HG03521 (cell line): ENCODE measurements around the gene NTRK3.

ENCODE experiments used
- ATAC-seq: cut with Tn5 transposase; IDR thresholded peaks from one replicate; pipeline ENCODE4 v1.9.1; 2021; ENCODE audit warnings: mild to moderate bottlenecking, moderate library complexity; ENCODE audit not compliant: unreplicated experiment

Gene NTRK3

DNA sequence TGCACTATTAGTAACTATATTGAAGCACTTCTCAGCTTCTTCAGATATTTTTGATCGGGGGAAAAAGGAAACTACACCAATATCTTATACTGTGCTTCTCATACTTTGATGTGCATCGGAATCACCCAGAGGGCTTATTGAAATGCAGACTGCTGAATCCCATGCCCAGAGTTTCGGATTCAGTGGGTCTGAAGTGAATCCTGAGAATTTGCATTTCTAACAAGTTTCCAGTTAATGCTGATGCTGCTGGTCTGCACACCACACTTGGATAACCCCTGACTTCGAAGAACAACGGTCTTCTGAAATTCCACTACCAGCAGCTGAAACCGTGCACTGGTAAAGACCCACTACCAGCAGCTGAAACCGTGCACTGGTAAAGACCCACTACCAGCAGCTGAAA, 243.9 kb downstream of the NTRK3 start:
- no peak for ATAC-seq

DNA sequence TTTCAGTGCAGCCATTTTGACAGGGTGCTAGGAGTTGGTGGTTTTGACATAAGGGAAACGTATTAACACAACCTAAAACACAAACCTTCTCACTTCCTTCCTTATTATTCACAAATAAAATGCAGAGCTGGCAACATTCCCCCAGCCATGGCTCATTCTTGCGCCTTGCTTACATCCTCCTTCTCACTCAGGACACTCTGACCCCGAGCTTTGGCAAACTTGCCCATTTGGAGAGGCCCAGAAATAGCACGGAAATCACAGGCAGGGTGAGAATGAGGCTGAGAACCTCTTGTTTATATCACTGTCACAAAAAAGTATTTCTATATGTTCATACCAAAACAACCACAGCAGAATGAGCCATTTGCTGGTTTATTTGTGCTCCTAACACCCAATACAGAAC, 244.3 kb downstream of the NTRK3 start:
- ATAC-seq, result no peak

DNA sequence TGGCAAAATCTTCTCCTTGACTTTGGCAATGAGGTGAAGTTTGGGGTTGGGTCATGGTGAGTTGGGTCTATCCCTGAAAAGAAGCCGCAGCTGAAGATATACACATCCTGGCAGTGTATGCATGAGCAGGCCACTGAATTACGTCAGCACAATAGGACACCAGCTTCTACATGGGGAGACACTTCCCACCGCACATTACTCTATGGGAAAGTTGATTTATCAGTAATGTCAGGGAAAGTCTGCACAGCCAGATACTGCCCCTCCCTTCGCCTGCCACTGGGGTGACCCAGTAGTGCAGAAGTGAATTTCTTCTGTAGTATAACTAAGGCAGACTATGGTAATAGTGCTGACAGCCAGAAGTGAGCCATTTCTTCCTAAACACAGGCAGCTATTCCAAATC, 245.0 kb downstream of the NTRK3 start:
- ATAC-seq, result no peak

DNA sequence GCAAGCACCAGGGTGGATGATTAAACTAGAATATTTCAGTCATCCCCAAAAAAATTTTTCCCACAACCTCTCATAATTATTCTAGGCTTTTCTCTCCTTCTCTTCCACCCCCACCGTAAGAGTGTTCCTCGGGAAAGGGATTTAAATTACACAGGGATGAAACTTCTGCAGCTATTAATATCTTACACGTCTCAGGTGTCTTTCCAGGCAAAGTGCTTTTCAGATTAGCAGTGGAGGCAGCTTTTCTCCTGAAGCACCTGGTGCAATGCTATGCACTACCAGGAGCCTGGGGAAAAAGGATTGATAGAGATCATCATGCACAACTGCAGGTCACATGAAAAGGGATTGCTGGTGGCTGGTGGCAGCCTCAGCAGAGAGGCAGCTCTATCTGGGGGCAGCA, 250.4 kb downstream of the NTRK3 start:
- no peak for ATAC-seq

DNA sequence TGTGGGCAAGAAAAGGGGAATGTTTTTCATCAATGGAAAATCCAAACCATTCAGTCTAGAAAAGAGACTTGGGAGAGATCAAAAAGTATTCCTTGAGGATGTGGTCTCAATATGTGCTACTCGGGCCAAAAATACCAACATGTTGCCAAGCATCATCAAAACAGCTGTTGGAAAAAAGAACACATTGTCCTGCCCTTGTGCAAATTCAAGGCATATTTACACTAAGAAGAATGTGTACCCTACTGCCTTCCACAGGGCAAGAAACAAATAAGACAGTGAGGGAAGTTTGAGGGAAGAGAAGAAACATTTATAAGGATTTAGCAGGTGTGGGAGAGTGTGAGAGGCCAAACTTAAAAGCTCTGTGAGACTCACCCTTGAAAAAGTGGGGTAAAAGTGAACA, 252.1 kb downstream of the NTRK3 start:
- ATAC-seq, result no peak

DNA sequence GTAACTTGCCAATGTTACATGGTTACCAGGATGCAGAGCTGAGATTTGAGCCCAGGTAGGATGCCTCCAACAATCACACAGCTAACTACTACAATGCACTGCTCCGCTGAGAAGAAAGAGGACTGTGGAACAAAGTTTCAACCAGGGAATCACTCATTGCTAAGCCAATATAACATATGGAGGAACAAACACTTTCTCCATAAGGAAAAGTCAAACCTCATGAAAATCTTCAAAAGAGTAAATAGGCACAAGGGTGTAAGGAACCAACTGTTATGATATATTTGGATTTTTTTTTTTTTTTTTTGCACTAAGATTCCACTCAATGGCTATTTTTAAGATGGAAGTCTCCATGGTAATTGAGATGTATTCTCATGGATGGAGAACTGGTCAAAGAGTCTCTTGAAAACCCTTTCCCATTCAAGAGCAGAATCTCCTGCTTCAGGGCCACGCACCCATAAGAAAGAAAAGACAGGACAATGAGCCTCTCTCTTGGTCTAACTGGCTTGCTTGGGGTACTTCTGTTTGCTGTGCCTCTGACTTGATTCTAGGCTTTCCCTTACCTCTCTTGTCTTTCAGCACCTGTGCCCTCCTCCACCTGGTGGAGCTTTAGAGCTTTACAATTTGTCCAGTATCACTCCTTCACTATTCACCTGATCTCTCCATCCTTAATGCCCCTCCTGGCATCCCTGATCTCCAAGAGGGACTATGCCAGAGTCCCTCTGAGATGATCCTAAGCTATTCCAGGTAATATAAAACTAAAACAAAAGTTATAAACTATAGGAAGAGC, 252.8 kb downstream of the NTRK3 start:
- ATAC-seq, result no peak

DNA sequence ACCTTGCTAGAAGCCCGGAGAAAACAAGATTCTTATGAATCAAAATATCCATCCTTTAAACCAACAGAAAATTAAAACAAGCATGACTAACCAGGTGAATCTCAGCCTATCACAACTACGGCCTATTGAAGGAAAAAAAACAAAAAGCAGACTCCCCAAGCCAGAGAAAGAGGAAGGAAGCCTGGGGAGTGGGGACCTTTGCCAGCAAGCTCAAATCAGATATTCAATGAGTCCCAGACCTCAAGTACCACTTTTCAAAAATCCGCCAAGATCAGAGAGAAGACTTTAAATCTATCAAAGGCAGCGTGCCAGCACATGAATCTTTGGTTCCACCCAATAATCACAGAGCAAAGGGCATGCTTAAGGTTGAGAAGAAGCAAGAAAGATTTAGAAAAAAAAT, 253.8 kb downstream of the NTRK3 start:
- no peak for ATAC-seq

DNA sequence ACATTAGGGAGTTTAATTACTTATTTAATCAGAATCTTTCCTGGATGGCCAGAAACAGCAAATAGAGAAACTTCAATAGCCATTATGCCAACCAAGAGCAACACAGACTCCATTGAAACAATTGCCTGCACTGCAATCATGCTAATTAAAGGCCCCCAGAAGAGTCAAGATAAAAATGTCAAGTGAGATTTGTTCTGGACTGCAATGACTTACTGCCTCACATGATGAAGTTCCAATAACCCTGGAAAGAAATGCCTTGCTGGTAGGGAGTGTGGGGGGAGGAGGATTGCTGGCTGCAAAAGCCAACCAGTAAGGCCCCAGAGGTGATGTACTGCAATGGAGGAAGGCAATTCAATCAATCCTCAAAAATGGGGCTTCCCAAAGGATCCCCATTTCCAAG, 257.9 kb downstream of the NTRK3 start:
- no peak for ATAC-seq

DNA sequence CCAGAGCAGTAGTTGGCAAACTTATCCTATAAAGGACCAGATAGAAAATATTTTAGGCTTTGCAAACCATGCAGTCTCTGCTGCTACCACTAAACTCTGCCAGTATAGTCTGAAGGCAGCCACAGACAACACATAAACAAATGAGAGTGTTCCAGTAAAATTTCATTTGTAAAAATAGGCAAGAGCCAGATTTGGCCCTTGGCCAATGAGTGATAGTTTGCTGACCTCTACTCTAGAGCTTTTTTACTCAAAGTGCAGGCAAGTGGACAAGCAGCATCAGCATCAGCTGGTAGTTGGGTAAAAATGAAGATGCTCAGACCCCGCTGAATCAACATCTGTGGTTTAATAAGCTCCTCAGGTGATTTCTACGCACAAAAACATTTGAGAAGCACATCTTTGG, 269.8 kb downstream of the NTRK3 start:
- no peak for ATAC-seq

DNA sequence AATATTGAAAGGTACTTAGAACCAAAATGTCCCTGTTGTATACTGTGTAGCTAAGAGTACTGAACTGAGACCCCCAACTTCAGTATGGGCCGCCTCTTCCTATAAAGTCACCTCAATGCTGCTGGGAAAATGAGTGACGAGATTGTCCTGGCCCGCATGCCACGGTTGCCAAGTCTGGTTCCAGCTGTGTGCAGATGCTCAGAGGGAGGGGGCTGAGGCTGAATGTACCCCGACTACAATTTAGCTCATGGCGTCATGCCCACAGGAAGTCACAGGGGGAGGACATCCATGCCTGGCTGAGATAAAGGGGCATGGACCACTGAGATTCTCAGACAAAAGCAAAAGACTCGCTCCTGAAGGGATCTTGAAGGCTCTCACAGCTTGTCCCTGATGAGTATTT, 271.1 kb downstream of the NTRK3 start:
- no peak for ATAC-seq

DNA sequence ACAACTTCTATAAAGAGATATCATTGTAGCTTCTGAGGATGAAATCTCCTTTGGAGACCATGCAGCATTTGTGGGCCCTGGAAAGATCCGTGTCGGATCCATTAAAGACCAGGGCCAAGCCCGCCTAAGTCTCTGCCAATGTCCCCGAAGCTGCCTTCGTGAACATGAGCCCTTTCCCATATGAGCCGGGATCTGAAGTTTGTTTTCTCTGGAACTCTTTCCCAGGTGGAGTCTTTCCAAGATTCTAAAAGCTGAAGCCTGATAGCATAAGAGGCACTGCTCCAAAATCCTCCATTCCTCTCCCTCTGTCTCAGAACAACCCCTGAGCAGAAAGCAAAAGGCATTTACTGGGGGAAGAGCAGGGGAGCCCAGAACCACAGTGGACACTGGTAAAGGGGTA, 274.6 kb downstream of the NTRK3 start:
- ATAC-seq, result no peak

DNA sequence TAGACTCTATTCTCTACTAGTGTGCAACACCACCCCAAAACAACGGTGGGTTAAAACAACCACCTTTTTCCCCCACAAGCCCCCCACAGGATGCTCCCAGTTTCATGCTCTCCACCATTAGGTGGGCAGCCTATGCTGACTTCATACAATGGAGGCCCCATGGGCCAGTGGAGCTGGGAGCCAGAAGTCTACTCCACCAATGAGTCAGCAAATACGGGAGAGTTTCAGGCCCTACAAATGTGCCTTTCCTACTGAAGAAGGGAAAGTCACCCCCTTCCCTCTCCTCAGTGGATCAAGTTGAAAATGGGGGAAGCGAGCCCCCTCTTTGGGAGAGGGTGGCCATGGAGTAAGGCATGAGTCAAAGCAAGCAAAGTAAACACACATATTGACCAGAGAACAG, 278.6 kb downstream of the NTRK3 start:
- ATAC-seq, result no peak

DNA sequence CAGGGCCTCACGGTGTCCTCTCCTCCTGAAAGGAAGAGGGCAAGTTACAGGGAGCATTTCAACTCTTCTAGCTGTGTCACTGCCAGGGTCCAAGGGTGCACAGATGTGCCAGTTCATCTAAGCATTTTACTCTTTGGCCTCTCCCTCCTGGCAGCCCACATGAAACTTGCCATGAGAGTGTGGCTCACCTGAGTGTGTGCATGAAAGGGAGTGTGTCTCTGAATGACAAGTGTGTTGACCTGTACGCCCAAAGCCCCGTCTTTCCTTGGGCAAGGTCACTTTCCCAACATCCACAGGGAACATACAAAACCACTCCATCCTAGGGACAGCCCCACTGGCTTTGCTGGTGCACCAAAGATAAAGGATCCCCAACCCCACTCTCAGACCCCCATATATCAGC, 280.0 kb downstream of the NTRK3 start:
- no peak for ATAC-seq

DNA sequence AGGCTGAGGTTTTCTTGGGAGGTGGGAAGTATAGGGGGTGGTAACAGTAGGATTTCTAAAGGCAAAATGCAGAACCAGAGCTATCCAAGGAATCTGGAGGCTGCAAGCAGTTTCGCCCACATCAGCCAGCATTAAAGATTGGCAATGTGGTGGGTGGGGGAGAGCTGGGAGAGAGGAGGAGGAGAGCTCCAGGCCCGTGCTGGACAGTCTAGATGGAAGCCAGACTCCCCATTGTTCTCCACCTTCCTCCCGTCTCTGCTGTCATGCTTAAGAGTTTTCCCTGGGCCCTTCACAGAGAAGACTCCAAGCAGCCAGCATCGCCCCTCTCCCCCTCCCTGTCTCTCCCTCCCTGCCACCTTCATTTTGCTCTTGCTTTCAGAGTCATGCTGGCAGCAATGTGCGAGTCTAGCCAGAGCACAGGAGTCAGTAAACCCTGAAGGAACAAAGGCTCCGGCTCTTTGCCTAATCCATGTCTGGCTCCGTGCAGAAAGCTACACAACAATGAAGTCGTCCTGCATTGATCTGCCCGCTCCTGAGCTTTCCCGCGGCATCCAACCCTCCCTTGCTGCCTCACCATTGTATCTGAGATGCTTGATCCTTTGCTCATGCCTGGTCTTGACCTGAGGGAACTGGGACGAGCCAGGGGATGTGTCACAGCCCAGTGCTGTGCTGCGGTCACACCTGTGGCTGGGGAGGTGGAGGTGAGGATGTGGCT, 282.9 kb downstream of the NTRK3 start:
- ATAC-seq, result no peak

DNA sequence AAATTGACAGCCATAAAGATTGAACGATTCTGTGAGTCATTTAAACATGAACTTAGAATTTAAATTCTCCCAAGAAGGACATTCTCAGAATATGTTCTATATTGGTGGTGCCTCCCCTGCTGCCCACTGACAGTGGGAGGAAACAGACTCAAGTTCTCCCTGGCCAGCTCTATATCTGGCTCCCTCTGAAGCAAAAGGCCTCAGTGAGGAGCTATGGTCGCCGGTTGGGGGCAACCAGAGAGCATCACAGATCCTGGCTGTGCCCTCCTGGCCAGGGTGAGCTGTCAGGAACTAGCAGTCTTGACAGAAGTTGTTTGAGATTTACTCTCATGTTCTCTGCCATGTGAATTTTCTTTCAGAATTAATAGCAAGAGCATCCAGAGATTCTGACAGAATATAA, 285.5 kb downstream of the NTRK3 start:
- no peak for ATAC-seq

DNA sequence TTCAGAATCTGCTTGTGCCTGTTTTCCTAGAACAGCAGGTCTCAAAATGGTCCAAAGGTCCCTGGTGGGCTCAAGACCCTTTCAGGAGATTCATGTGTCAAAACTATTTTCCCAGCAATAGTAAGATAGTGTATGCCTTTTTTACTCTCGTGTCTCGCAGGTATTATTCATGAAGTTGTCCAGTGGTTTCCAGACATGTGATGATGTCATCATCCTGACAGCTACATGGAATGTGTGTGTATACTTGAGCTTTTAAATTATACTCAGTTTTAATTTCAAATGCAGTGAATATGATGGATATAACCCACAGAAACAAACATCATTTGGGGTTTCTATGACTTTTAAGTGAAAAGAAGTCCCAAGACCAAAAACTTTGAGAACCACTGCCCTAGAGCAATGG, 288.6 kb downstream of the NTRK3 start:
- ATAC-seq, result no peak

DNA sequence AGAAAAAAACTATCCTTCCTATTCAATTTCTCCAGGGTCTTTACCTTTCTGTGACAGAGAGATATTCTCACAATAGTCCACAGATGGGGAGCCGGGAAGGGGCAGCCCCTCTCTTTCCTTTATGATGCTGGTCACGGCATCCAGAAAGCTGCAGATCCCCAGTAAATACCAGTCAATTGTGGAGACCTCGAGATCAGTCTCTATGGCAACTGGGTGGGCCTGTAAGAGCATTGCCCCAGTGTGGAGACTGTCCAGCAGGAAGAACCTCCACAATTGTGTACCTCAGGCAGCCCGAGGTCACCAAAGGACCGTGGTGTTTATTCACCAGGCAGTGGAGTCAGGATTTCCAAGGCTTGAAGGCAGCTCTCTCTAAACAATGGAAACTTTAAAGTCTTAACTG, 291.2 kb downstream of the NTRK3 start:
- ATAC-seq, result no peak

DNA sequence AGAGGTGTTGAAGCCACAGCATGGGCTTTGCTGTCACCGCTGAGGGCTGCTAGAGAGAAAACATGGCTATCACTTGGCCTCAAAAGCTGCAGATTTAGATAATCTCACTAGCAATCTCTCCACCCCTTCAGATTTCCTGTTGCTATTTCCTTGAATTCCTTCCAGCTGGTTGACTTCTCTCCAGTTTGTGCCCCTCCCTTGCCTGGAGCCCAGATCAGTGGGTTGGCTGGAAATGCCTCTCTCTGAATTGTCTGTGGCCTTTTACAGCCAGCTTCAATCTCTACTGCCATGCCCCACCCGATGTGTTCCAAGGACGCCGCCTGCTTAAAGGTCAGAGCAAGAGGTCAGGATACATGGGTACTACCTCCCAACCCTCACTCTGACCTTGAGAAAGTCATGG, 294.1 kb downstream of the NTRK3 start:
- no peak for ATAC-seq

DNA sequence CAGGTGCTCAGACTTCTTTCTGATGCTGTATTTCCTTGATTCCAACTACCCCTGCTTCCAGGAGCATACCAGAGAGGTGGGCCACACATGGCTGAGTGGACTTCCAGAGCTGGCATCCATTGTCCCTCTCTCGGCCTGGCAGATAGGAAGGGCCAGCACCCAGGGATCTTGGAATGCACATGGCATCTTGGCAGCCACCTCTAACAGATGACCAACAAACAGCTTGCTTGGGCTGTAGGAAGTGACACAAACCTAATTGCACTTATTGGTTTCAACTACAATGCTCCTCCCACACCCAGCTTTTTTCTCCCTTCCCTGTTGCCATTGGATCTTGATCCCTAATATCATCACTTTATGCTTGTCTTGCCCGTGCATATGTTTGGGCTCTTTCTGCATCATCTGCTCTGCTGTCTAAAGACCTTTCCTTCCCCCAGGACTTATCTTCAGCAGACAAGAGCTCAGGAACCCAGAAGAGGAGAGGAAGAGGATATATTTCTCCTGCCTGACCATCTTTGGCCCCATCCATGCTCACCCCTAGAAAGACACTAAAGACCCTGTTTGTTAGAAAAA, 294.6 kb downstream of the NTRK3 start:
- no peak for ATAC-seq

DNA sequence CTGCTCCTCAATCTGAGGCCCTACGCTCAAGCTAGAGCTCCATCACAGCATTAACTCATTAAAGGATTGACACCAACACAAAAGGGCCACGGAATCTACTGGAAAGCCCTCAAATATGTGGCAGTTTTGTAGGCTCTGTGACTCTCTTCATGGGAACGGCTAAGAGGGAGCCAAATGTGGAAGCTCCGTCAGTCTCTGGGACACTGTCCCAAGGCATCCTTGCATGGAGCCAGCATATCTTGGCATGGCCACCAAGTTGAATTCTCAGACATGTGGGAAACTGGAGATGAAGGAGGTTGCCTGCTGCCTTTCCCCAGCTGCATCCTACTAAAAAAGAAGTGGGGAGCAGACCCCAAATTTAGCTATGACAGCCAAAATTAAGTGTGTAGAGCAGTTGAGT, 296.9 kb downstream of the NTRK3 start:
- ATAC-seq, result no peak

DNA sequence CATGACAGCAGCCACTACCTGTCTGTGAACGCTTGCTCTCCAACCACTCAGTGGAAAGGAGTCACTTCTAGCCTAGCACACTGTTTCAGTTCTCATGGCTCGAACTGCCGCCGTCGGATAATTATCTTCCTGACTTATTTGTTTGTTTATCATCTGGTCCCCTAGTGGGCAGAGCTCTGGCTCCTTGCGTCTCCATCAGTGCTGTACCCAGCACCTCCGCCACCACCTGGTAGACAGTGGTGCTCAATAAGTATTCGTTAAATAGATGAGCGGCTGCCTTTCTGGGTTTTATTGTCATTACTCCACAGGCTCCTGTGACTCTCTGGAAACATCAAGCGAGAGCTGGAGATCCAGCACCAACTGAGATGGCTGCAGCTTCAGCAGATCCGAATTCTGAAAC, 297.5 kb downstream of the NTRK3 start:
- ATAC-seq, result no peak

DNA sequence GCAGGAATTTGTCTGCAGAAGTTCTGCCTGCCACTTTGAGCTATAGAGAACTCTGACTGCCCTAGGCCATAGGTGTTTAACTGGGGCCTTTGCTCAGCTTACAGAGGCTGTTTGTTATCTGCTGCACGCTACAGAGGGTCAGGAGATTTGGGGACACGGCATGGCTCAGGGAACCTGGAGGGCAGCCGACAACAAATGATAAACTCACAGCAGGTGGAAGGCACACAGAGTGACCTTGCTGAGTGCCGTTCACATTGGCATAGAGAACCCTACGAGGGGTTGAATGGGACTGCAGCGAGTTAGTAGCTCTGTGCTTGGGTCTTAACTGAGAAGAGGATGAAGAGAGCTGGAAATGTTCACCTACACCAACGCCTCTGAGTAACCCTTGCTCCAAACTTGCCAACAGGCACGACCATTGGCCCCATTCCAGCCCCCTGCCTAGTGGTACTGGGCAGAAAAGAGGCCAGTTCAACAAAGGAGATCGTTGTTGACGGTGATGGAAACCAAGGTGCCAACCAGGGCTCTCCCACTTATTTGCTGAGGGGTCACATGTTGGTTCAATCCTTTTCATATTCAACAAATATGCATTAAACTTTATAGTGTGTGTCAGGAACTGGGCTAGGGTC, 301.1 kb downstream of the NTRK3 start:
- ATAC-seq, result no peak
